ENCODE results near the gene AXDND1.
"Not testable (repeated sequence)": the region's sequence is repeated elsewhere in the genome, so short reads cannot be mapped to it uniquely, and the experiment has no call there.

AXDND1 gene

DNA sequence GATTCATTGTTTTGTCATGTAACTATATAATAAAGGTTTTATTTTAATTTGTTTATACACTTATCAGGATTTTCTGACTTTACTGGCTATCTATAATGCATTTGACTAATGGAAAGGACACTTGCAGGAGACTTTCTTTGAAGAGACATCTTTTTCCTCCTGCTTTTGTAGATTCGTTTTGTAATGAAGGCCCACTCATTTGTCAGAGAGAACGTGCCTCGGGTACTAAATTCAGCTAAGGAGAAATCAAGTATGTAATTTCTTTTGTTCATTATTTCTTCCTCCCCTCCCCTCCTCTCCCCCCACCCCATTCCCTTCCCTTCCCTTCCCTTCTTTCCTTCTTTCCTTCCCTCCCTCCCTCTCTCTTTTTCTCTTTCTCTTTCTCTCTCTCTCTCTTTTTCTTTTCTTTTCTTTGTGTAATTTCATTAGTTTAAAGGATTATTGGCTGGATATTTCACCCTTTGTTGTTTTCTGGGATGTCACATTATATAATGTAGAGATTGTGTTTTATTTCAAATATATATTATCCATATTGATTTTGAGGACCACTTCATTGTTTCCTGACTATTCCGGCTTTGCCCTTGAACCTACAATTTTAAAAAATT is 23.7 kb upstream of the AXDND1 start:
- CTCF ChIA-PET, result no interaction called here
- DNase-seq, result no peak
- Mint-ChIP-seq H3K9me3 (no peaks in the 10 kb centered on the region), H3K36me3 (peaks cover 48% of the 10 kb centered on the region), H3K27ac (no peak overlapping the region), H3K4me3 (no peak overlapping the region), H3K4me1 (peaks cover 3% of the 10 kb centered on the region), H3K27me3 (no peaks in the 10 kb centered on the region)

DNA sequence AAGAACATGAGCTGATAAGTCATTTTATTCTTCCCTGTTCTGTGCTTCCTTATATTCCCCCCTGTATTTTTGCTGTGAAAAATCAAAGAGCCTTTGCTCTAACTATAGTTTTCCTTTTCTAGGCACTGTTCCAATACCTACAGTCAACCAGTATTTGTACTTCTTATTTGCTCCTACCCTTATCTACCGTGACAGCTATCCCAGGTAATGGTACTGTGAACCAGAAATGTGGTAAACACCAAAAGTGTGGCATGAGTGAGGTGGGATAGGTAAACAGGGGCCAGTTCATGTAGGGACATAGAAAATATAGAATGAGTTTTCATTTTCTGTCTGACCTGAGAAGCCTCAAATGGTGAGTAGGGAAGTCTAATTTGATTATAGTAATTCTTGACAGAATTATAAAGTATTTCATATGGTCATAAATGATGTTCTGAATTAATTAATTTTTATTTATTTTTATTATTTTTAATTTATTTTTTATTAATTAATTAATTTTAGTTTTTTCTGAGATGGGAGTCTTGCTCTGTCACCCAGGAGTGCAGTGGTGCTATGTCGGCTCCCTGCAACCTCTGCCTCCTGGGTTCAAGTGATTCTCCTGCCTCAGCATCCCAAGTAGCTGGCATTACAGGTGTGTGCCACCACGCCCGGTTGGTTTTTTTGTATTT is 22.9 kb upstream of the AXDND1 start:
- Mint-ChIP-seq H3K9me3 (no peaks in the 10 kb centered on the region), H3K4me3 (no peak overlapping the region), H3K36me3 (peaks cover 53% of the 10 kb centered on the region), H3K4me1 (peaks cover 3% of the 10 kb centered on the region), H3K27ac (no peak overlapping the region), H3K27me3 (no peaks in the 10 kb centered on the region)
- CTCF ChIA-PET, result no interaction called here
- no peak for DNase-seq

DNA sequence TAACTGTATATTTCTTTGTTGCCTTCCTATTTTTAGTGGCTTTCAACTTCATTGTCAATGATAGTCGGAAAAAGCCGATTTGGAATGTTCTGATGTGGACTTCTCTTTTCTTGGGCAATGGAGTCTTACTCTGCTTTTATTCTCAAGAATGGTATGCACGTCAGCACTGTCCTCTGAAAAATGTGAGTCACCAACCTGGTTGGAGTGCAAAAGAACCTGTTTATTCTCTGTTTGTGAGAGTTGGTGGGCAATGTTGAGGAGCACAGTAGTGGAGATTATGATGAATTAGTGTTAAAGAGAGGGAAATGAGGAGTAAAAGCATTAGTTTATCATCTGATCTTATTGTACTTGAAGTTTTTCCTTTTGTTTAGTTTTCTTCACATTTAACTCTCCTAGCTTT is 14.5 kb upstream of the AXDND1 start:
- Mint-ChIP-seq H3K27ac (no peak overlapping the region), H3K36me3 (peaks cover 45% of the 10 kb centered on the region), H3K4me3 (no peak overlapping the region), H3K27me3 (no peaks in the 10 kb centered on the region), H3K4me1 (no peaks in the 10 kb centered on the region), H3K9me3 (no peaks in the 10 kb centered on the region)
- CTCF ChIA-PET, result interaction anchor here (1.0 kb wide), 1 partner anchor 100 kb away, joined by 3 read pairs; no protein-coding TSS in a partner anchor
- DNase-seq, result no peak

DNA sequence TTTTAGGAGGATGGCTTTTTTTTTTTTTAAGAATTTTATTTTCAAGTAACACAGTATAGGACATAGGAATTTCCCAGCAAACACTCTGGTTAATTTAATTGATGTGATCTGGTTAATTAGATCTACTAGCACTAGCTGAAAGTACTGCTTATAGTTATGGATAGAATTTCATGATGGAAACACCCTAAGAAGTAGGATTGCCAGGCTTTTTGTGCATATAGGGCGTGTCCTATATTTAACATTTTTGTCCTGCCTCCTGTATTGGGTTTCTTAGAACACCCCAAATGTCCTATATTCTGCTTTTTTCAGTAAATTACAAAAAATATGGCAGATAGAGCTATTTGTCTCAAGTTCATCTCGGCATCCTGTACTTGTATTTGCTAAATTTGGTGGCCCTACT is 13.5 kb upstream of the AXDND1 start:
- Mint-ChIP-seq H3K9me3 (no peaks in the 10 kb centered on the region), H3K27me3 (no peaks in the 10 kb centered on the region), H3K36me3 (peaks cover 45% of the 10 kb centered on the region), H3K4me1 (no peaks in the 10 kb centered on the region), H3K4me3 (no peak overlapping the region), H3K27ac (no peak overlapping the region)
- CTCF ChIA-PET, result interaction anchor here (1.4 kb wide), 1 partner anchor 58 kb away, joined by 3 read pairs; no protein-coding TSS in a partner anchor
- no peak for DNase-seq

DNA sequence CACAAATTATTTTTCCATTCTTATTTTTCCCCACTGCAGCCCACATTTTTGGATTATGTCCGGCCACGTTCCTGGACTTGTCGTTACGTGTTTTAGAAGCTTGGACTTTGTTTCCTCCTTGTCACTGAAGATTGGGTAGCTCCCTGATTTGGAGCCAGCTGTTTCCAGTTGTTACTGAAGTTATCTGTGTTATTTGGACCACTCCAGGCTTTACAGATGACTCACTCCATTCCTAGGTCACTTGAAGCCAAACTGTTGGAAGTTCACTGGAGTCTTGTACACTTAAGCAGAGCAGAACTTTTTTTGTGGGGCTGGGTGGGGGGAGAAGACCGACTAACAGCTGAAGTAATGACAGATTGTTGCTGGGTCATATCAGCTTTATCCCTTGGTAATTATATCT is 12.2 kb upstream of the AXDND1 start:
- Mint-ChIP-seq H3K36me3 (peaks cover 37% of the 10 kb centered on the region), H3K27me3 (no peaks in the 10 kb centered on the region), H3K27ac (no peak overlapping the region), H3K4me3 (no peak overlapping the region), H3K9me3 (no peaks in the 10 kb centered on the region), H3K4me1 (no peaks in the 10 kb centered on the region)
- no peak for DNase-seq
- CTCF ChIA-PET, result no interaction called here

DNA sequence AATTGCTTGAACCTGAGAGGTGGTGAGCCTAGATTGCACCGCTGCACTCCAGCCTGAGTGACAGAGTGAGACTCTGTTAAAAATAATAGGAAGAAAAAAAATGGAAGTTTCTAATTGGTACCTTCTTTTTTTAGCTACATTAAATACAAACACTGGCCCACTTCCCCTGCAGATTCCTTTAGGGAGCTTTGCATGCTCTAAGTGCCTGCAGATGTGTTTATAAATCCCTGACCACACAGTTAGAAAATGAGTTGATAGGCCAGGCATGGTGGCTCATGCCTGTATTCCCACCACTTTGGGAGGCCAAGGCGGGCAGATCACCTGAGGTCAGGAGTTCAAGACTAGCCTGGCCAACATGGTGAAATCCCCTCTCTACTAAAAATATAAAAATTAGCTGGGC is 4.1 kb upstream of the AXDND1 start:
- CTCF ChIA-PET, H3K36me3 Mint-ChIP-seq, DNase-seq, H3K9me3 Mint-ChIP-seq, H3K27me3 Mint-ChIP-seq, H3K4me3 Mint-ChIP-seq, H3K27ac Mint-ChIP-seq: not testable (repeated sequence)
- peaks cover 13% of the 10 kb centered on the region for H3K4me1 Mint-ChIP-seq

DNA sequence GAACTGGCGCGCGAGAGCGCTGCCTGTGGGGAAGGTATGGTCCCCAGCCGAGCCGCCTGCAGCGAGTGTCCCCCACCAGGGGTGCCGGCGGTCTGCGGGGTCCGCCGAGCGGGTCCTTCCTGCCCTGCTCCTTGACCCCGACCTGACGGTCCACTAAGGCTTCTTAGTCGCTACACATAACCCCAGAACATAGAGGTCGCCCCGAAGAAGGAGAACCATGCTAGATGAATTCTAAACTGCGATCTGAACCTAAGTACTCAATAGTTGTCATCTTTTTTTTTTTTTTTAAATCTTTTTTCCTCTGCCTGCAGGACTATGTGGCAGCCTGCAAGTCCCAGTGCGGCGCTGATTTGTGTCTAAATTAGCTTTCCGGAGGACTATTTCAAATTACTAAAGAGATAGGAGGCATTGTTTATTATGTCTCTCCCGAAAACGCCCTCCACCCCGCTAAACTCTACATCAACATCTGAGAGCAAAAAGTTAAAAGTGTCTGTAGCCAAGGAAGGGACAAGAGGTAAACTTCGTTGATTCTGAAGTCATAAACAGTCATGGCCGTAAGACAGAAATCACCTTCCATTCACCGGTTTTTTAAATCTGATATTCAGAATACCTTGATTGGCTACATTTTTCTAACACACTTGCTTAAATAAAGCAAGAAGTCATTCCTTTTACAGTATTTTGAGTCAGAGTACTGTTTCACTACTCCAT is 476 bp downstream of the AXDND1 start:
- H3K36me3 Mint-ChIP-seq, result no peaks in the 10 kb centered on the region
- peaks cover 23% of the 10 kb centered on the region for H3K4me1 Mint-ChIP-seq
- H3K27ac Mint-ChIP-seq, result peak overlapping the region; percentile 100
- CTCF ChIA-PET, result interaction anchor here (0.9 to 1.6 kb wide), 4 partner anchors 72 to 288 kb away, joined by 3 to 5 read pairs (median 4); no protein-coding TSS in a partner anchor
- no peaks in the 10 kb centered on the region for H3K9me3 Mint-ChIP-seq
- peaks cover 4% of the 10 kb centered on the region for H3K27me3 Mint-ChIP-seq
- DNase-seq, result no peak
- H3K4me3 Mint-ChIP-seq, result peak overlapping the region; percentile 83

DNA sequence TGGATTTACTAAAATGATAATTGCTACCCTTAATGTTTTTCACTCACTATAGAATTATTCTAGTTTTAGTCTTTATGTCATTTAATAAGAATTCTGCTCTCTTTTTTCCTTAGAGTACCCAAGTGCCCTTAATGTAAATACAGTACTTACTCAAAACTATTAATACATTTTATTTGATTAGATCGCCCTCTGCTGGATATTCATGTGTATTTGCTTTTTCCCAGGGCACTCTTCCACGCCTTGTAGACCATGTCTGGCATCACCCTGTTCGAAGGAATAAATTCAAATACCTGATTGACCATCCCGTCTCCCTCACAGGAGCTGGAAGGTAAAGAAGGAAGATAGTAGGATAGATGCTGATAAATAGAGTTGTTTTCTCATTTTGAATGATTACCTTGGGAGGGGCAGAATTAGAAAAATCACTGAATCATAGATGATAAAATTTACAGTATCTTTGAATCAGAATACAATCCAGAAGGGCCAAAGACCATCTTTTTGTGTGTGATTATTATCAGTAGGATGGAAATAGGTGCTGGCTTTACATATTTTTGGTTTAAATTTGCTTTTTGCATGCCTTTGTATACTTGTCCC is 4.1 kb downstream of the AXDND1 start:
- peaks cover 26% of the 10 kb centered on the region for H3K4me1 Mint-ChIP-seq
- H3K4me3 Mint-ChIP-seq, result no peak overlapping the region
- no peaks in the 10 kb centered on the region for H3K36me3 Mint-ChIP-seq
- CTCF ChIA-PET, result interaction anchor here (0.5 to 4.9 kb wide), 14 partner anchors 14 to 1070 kb away, joined by 3 to 30 read pairs (median 4); partner anchors contain the start of gene TOR3A
- DNase-seq, result peak; percentile 36
- H3K27me3 Mint-ChIP-seq, result peaks cover 4% of the 10 kb centered on the region
- no peak overlapping the region for H3K27ac Mint-ChIP-seq
- H3K9me3 Mint-ChIP-seq, result no peaks in the 10 kb centered on the region

DNA sequence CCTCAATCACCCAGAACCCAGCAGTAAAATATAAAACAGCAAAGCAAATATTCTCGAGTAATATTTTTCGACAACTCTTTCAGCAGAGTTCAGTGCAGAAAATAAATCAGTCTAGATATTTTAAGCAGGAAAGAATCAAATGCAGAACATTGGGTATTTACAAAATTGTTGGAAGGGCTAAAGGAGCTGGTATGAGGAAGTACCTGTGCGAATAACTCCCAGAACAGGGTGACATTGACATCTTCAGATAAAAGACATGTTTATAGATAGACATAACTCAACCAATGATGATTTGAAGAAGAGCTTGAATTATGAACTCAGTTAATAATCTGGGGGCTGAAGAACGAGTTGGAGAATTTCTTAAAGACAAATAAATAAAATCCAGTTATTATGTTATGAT is 6.4 kb downstream of the AXDND1 start:
- no peaks in the 10 kb centered on the region for H3K9me3 Mint-ChIP-seq
- H3K27me3 Mint-ChIP-seq, result no peaks in the 10 kb centered on the region
- DNase-seq, result no peak
- H3K4me3 Mint-ChIP-seq, result no peak overlapping the region
- no peaks in the 10 kb centered on the region for H3K36me3 Mint-ChIP-seq
- CTCF ChIA-PET, result interaction anchor here (0.7 to 1.1 kb wide), 2 partner anchors 190 to 841 kb away, joined by 3 read pairs; no protein-coding TSS in a partner anchor
- no peak overlapping the region for H3K27ac Mint-ChIP-seq
- H3K4me1 Mint-ChIP-seq, result peaks cover 13% of the 10 kb centered on the region

DNA sequence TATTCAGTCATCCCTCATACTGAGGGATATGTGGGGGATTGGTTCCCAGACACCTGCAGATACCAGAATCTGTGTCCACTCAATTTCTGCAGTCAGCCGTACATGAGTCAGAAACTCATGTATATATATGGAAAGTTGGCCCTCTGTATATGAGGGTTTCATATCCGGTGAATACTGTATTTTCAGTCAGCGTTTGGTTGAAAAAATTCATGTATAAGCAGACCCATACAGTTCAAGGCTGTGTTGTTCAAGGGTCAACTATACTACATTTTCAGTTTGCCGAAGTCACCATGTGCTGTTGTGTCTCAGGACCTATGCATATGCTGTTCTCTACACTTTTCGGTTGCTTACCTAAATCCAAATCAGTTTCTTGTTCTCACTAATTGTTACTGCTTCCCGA is 10.5 kb downstream of the AXDND1 start:
- no peak for DNase-seq
- H3K9me3 Mint-ChIP-seq, result no peaks in the 10 kb centered on the region
- H3K27ac Mint-ChIP-seq, result no peak overlapping the region
- no peaks in the 10 kb centered on the region for H3K36me3 Mint-ChIP-seq
- CTCF ChIA-PET, result no interaction called here
- H3K4me1 Mint-ChIP-seq, result peaks cover 3% of the 10 kb centered on the region
- no peaks in the 10 kb centered on the region for H3K27me3 Mint-ChIP-seq
- H3K4me3 Mint-ChIP-seq, result no peak overlapping the region

DNA sequence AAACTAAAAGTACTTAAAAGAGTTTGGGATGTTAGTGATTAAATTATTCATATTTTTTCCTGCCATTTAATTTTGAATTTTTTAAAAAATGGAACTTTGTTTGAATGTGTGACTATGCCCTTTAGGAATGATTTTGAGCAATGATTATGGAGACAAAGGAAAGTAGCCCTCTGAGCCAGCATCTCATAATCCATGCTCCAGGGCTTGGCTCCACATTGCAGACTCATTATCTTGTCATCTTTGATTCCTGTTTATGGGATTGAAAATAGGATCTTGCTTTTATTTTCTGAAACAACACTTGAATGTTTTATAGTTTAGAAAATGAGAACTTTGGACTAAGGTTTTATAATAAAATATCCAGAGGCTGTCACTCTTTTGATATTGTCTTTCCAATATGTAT is 14.5 kb downstream of the AXDND1 start:
- H3K4me3 Mint-ChIP-seq, result no peak overlapping the region
- no peaks in the 10 kb centered on the region for H3K9me3 Mint-ChIP-seq
- CTCF ChIA-PET, result no interaction called here
- DNase-seq, result no peak
- no peak overlapping the region for H3K27ac Mint-ChIP-seq
- H3K27me3 Mint-ChIP-seq, result no peaks in the 10 kb centered on the region
- H3K4me1 Mint-ChIP-seq, result no peaks in the 10 kb centered on the region
- no peaks in the 10 kb centered on the region for H3K36me3 Mint-ChIP-seq

DNA sequence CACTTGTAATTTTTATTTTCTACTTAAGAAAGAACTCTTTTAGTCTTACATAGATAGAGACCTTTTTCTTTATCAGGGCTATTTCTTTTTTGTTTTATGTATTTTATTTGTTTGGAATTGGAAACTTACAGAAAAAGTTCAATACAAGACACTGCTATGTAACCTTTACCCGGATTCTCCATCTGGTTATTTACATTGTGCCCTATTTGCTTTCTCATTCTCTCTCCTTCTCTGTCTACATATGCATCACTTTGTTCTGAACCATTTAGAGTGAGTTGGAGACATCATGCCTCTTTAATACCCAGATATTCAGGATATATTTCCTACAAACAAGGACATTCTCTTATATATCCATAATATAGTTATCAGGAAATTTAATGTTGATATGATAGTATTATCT is 18.3 kb downstream of the AXDND1 start:
- DNase-seq, result no peak
- CTCF ChIA-PET, result no interaction called here
- H3K4me3 Mint-ChIP-seq, result no peak overlapping the region
- no peak overlapping the region for H3K27ac Mint-ChIP-seq
- H3K36me3 Mint-ChIP-seq, result no peaks in the 10 kb centered on the region
- no peaks in the 10 kb centered on the region for H3K4me1 Mint-ChIP-seq
- no peaks in the 10 kb centered on the region for H3K27me3 Mint-ChIP-seq
- no peaks in the 10 kb centered on the region for H3K9me3 Mint-ChIP-seq

DNA sequence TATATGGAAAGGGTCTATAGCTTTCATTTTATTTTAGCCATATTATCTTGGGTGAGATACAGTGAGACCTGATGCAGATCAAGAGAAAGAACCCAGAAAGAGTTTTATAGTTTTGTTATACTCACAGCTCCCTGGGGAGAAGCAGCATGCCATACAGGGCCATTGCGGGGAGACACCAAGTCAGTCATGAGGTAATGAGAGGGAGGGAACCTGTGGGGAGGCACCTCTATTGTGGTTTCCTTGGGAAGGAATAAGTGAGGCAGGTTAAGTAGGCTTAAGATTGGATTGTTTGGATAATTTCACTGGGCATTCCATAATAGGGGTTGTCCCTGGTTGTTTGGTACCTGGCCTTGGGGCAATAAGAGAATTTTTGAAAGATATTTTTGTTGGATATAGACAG is 19.7 kb downstream of the AXDND1 start:
- no peaks in the 10 kb centered on the region for H3K9me3 Mint-ChIP-seq
- CTCF ChIA-PET, result no interaction called here
- H3K36me3 Mint-ChIP-seq, result no peaks in the 10 kb centered on the region

DNA sequence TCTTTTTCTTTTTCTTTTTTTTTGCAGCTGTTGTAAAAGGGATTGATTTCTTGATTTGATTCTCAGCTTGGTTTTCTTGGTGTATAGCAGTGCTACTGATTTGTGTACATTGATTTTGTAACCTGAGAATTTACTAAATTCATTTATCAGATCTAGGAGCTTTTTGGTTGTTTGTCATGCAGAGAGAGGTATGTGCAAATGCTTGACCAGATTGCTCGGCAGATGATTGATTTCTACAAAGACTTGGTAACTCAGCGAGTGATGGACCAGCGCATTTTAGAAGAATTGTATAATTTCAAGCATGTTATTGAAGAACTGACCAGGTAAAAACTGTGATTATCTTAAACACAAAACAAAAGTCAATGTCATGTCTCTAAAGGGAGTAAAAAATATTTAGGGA is 27.9 kb downstream of the AXDND1 start:
- H3K4me3 Mint-ChIP-seq, result no peak overlapping the region
- no peak overlapping the region for H3K27ac Mint-ChIP-seq
- H3K27me3 Mint-ChIP-seq, result no peaks in the 10 kb centered on the region

More for the DNA sequence above, 19.7 kb downstream of the AXDND1 start:
- Mint-ChIP-seq H3K4me1 (no peaks in the 10 kb centered on the region), H3K4me3 (no peak overlapping the region), H3K27ac (no peak overlapping the region), H3K27me3 (no peaks in the 10 kb centered on the region)
- DNase-seq, result no peak

More for the DNA sequence above, 27.9 kb downstream of the AXDND1 start:
- Mint-ChIP-seq H3K36me3 (no peaks in the 10 kb centered on the region), H3K4me1 (no peaks in the 10 kb centered on the region), H3K9me3 (peaks cover 19% of the 10 kb centered on the region)
- no peak for DNase-seq
- CTCF ChIA-PET, result no interaction called here

All from activated naive CD4-positive, alpha-beta T cell treated with anti-CD3 and anti-CD28 coated beads, Interleukin-2, amount 10 ng/mL, durations not matched to agents 7 days and 5 days (primary cell).